ENCODE measurements around the gene NRDE2.

- no peak for TF ChIP-seq POLR2A (IDR thresholded peaks at IDR 0.05)
- TF ChIP-seq CTCF (IDR thresholded peaks at IDR 0.05), result no peak
Measured at GRCh38 chr14:90373887-90374286, 42.1 kb upstream of the NRDE2 start.
